Measurements from ENCODE around the gene ZNF282. TPM values are rescaled to one million over a fixed set of nuclear protein-coding genes. Genes with fewer than 3 reads are reported as not detected.

Gene ZNF282
- total RNA-seq, 1 donor from 2014 or later: 32.0 TPM

GRCh38 chr7:149238051-149238450, 42.7 kb downstream of the ZNF282 start:
- no peak for TF ChIP-seq CTCF (IDR thresholded peaks at IDR 0.05; ENCODE audit: insufficient read depth, low read length, poor library complexity, severe bottlenecking)
- H3K36me3 ChIP-seq (ENCODE audit: control insufficient read depth, insufficient read depth, low read length): no peaks in the 10 kb centered on the region
- no peak overlapping the region for H3K4me3 ChIP-seq (ENCODE audit: low read depth, low read length)
- DNase-seq (ENCODE audit: low read depth): no peak
- H3K27me3 ChIP-seq (ENCODE audit: control insufficient read depth, insufficient read depth, low read length): no peaks in the 10 kb centered on the region

- Histone ChIP-seq H3K36me3 (ENCODE audit: control insufficient read depth, insufficient read depth, low read length) (no peaks in the 10 kb centered on the region), H3K27me3 (ENCODE audit: control insufficient read depth, insufficient read depth, low read length) (no peaks in the 10 kb centered on the region), H3K4me3 (ENCODE audit: low read depth, low read length) (peak within 1 kb of the TSS; percentile 85)
- peak; percentile 90 for TF ChIP-seq CTCF (IDR thresholded peaks at IDR 0.05; ENCODE audit: insufficient read depth, low read length, poor library complexity, severe bottlenecking)
- no peak for DNase-seq (ENCODE audit: low read depth)
Measured at GRCh38 chr7:149239345-149240143, 44.2 kb downstream of the ZNF282 start, which contains the start of gene ZNF212. TSS of gene ZNF212 (plus strand) at chr7:149239651. CDS start at chr7:149239779, 128 bp downstream.

GRCh38 chr7:149240637-149241036, 45.3 kb downstream of the ZNF282 start:
- H3K4me3 ChIP-seq (ENCODE audit: low read depth, low read length): peak overlapping the region; percentile 85
- TF ChIP-seq CTCF (IDR thresholded peaks at IDR 0.05; ENCODE audit: insufficient read depth, low read length, poor library complexity, severe bottlenecking): no peak
- no peak for DNase-seq (ENCODE audit: low read depth)
- H3K36me3 ChIP-seq (ENCODE audit: control insufficient read depth, insufficient read depth, low read length): no peaks in the 10 kb centered on the region
- no peaks in the 10 kb centered on the region for H3K27me3 ChIP-seq (ENCODE audit: control insufficient read depth, insufficient read depth, low read length)

- no peaks in the 10 kb centered on the region for H3K36me3 ChIP-seq (ENCODE audit: control insufficient read depth, insufficient read depth, low read length)
- no peak overlapping the region for H3K4me3 ChIP-seq (ENCODE audit: low read depth, low read length)
- DNase-seq (ENCODE audit: low read depth): no peak
- no peaks in the 10 kb centered on the region for H3K27me3 ChIP-seq (ENCODE audit: control insufficient read depth, insufficient read depth, low read length)
- TF ChIP-seq CTCF (IDR thresholded peaks at IDR 0.05; ENCODE audit: insufficient read depth, low read length, poor library complexity, severe bottlenecking): no peak
Measured at GRCh38 chr7:149241696-149242095, 46.4 kb downstream of the ZNF282 start.

GRCh38 chr7:149245244-149245643, 49.9 kb downstream of the ZNF282 start:
- no peaks in the 10 kb centered on the region for H3K36me3 ChIP-seq (ENCODE audit: control insufficient read depth, insufficient read depth, low read length)
- no peak for TF ChIP-seq CTCF (IDR thresholded peaks at IDR 0.05; ENCODE audit: insufficient read depth, low read length, poor library complexity, severe bottlenecking)
- no peaks in the 10 kb centered on the region for H3K27me3 ChIP-seq (ENCODE audit: control insufficient read depth, insufficient read depth, low read length)
- H3K4me3 ChIP-seq (ENCODE audit: low read depth, low read length): no peak overlapping the region
- DNase-seq (ENCODE audit: low read depth): no peak

GRCh38 chr7:149245744-149246143, 50.4 kb downstream of the ZNF282 start:
- no peak for TF ChIP-seq CTCF (IDR thresholded peaks at IDR 0.05; ENCODE audit: insufficient read depth, low read length, poor library complexity, severe bottlenecking)
- DNase-seq (ENCODE audit: low read depth): no peak
- Histone ChIP-seq H3K4me3 (ENCODE audit: low read depth, low read length) (no peak overlapping the region), H3K36me3 (ENCODE audit: control insufficient read depth, insufficient read depth, low read length) (no peaks in the 10 kb centered on the region), H3K27me3 (ENCODE audit: control insufficient read depth, insufficient read depth, low read length) (no peaks in the 10 kb centered on the region)
